Measurements from ENCODE around the gene LYPD6. TPM values are rescaled to one million over a fixed set of nuclear protein-coding genes. Genes with fewer than 3 reads are reported as not detected.
A peak's percentile ranks its signal among the peaks of the same experiment; 100 is the strongest.

The LYPD6 gene
- total RNA-seq, 2 donors from 2014 or later: 3.5 to 4.0 TPM

DNA sequence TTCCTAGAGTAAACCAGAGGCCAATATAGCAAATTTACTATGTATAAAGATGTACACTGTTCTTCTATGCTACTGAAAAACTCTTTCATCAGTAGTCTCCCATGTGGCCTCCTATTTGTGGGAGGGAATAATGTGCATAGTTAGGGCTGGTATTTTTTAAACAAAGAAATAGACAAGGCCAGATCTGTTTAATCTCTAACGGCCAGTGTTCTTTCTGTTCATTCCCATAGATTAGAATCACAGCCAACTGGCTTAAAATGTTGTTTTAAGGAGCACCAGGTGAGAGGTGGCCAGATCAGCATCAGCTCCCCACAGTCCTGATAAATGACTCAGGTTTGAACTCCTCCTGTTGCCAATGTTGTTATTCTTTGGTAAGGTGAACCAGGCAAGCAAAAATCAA, 12.1 kb downstream of the LYPD6 start:
- ATAC-seq: no peak

DNA sequence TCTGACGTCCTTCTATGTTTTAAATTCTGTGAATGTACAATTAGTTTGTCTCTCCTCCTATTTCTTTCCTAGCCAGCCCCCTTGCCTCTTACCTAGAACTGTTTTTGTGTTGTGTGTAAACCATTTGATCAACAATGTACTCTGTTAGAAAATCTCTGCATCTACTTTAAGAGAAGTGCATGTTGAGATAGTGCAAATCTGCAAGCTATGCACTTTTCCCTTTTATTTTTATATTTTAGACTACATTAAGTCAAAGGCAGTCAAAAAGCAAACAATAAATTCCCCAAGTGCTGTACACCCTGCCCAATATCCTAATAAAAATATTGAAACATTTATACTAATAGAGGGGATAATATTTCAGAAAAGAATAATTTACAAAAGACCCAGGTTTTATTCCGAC, 13.7 kb downstream of the LYPD6 start:
- intact Hi-C loops (cut with DNase I, micrococcal nuclease): no loop called here
- DNase-seq (no peak), ATAC-seq (no peak)

More for the DNA sequence above, 12.1 kb downstream of the LYPD6 start:
- intact Hi-C loops (cut with DNase I, micrococcal nuclease): no loop called here
- no peak for DNase-seq

DNA sequence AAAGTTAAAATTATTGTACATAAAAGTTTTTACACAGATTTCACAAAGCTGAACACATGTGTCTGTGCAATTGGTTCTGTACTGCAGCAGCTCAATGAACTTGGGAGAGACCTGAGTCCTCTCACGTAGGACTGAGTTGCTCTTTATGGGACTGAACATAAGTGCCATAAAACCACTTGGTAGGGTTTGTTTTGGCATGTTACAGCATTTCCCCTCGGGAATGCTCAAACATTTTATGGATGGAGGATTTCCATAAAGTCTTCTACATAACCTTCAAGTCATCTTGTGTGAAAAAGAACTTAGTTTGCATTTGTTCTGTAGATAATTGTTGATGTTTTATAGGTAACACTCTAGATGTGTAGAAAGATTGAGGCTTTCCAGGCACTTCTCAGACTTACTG, 15.9 kb downstream of the LYPD6 start:
- ATAC-seq (peak; percentile 95), DNase-seq (no peak)
- intact Hi-C loops (cut with DNase I, micrococcal nuclease): no loop called here

DNA sequence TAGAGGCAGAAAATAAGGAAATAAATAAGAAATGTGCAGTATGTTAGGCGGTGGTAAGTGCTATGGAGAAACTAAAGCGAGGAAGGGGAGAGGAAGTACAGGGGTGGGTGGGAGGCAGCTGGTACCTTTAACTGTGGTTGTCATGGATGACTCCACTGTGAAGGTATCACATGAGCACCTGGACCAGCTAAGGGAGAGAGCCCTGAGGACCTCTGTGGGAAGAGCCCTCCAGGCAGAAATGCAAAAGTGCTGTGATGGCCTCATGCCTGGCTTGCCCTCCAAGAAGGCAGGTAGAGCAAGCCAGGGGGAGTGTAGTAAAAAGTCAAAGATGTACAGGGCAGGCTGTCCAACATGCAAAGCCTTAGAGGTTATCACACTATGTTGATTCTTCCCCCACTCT, 17.9 kb downstream of the LYPD6 start:
- no peak for ATAC-seq
- intact Hi-C loops (cut with DNase I, micrococcal nuclease): no loop called here

DNA sequence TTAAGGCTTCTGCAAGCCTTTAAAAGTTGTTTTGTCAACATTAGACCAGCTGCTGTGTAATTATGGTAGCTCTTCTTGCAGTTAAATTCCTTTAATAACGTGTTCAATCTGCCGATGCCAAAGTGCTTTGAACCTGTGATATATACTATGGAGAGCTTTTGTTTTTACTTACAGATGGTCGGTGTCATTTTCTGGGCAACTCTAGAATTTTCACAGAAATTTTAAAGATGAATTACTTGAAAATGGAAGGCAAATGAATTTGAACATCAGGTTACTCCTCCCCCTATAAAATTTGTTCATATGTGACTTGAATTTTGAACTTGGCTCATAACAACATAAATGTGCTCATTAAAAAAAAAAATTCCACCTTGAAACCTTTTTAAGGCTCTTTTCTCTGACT, 23.0 kb downstream of the LYPD6 start:
- ATAC-seq (no peak), DNase-seq (no peak)
- intact Hi-C loops (cut with DNase I, micrococcal nuclease): no loop called here

More for the DNA sequence above, 17.9 kb downstream of the LYPD6 start:
- DNase-seq: no peak

DNA sequence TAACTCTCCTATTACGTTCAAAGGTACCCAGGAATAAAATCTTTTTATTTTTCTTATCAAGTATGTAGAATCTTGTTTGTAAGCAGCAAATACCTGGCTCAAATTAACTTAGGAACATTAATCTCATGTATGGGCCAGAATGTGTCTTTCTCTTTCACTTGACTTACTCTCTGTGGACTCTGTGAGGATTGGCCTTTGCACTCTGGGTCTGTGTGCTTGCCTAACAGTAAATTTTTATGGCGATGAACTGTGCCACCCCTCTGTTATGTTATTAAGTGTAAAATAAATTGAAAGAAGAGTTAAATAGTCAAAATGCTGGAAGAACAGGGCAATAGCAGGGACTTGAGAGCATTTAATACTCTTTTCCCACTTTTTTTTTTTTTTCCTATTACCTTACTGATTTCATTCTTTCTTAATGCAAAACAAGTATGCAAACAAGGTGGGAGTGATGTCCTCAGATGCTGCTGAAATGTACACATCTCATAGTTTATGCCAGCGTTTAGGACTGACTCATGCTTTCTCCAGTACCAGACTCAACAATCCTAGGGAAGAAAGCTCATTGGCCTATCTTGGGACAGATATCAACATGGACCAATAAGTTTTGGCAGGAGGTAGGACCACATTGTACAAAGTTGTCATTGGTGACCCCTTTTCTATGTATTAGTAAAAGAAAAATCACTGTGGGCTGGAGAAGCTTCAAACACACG, 25.5 kb downstream of the LYPD6 start:
- peak; percentile 99 for ATAC-seq
- intact Hi-C loops (cut with DNase I, micrococcal nuclease): no loop called here
- DNase-seq: peak in 1 of 2 donors; percentile 10

DNA sequence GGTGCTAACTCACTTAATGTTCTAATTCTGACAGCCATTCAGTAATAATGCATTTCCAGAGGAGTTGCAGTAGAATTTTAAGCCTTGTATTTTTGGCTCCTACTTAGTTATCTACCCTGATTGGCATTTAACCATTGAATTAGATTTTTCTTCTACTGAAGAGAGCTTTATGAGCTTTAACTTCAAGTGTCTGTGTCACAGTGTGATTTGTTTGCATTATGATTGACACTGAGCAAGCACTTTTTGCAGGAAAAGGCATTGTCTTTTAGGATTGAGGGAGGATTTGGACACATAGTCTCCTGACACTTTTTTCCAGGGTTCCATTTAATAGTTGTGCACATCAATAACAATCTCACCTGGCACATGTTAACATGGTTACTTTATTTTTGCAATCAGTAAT, 26.7 kb downstream of the LYPD6 start:
- DNase-seq (no peak), ATAC-seq (no peak)
- intact Hi-C loops (cut with DNase I, micrococcal nuclease): no loop called here

DNA sequence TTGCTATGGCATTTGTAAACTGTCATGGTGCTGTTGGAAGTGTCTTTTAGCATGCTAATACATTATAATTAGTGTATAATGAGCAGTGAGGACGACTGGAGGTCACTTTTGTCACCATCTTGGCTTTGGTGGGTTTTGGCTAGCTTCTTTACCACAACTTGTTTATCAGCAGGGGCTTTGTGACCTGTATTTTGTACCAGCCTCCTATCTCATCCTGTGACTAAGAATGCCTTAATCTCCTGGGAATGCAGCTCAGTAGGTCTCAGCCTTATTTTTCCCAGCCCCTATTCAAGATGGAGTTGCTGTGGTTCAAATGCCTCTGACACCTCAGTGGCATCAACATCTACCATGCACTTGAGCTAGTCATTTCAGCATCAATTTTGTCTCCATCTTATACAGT, 29.7 kb downstream of the LYPD6 start:
- intact Hi-C loops (cut with DNase I, micrococcal nuclease): no loop called here
- DNase-seq: no peak
- no peak for ATAC-seq

DNA sequence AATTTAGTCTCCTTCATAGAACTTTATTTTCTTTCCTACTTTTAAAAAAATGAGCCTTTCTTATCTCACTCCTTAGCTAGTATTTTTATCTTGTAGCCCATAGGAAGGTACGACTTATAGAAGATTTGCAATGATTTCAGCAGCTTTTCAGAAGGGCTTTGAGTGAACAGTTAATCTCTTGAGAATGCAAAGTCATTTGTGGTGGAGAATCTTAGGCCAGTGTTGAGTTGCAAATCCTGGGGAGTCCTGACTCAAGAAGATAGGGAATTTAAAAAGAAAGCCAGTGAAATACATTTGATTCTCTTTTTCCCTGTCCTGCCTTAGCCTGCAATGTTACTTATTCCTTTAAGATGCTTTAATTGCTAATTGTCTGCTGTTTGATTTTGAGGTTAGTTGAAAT, 33.6 kb downstream of the LYPD6 start:
- ATAC-seq (no peak), DNase-seq (no peak)
- intact Hi-C loops (cut with DNase I, micrococcal nuclease): no loop called here

DNA sequence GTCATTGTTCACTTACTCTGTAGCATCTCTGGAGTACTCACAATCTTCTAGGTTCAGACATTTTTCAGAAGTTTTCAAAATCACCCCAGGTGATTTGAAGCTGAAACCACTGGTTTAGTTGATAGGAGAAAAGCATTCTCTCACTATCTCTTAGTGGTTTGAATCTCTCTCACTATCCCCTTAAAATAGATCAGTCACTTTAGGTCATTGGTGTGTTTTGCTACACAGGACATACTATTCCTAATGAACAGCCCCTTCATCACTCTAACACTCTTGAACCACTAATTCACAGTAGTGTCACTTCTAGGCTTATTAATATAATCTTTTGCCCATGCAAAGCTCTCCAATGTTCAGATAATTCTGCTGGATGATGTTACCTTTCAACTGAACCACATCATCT, 34.5 kb downstream of the LYPD6 start:
- ATAC-seq (no peak), DNase-seq (no peak)
- intact Hi-C loops (cut with DNase I, micrococcal nuclease): no loop called here

DNA sequence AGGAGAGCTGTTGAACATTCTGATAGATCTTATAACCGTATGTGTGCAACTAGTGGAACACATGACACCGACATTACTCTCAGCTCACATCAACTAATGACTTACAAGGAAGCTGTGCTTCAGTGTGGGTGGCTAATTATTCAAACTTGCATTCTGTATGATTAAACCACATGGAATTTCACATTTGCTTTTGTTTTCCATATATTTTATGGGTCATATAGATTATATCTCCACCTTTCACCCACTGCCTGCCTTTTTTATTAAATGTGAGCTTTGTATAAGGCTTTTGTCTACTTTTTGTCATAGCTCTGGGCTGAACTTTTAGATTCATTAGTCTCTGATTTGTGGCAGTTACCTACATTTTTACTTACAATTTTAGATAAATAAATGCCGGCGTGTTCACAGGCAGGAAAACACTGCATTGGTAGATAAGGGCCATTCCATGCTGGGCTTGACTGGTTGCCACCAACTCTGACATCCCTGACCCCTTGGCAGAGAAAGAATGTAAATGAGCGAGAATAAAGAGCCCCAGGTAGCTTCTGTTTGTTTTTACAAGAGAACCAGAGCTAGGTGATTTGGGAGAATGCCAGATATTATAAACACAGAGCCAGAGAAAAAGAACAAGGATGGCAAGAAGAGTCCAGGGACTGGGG, 35.7 kb downstream of the LYPD6 start:
- peak; percentile 6 to 23 for DNase-seq
- peak; percentile 87 for ATAC-seq
- intact Hi-C loops (cut with DNase I, micrococcal nuclease): no loop called here

DNA sequence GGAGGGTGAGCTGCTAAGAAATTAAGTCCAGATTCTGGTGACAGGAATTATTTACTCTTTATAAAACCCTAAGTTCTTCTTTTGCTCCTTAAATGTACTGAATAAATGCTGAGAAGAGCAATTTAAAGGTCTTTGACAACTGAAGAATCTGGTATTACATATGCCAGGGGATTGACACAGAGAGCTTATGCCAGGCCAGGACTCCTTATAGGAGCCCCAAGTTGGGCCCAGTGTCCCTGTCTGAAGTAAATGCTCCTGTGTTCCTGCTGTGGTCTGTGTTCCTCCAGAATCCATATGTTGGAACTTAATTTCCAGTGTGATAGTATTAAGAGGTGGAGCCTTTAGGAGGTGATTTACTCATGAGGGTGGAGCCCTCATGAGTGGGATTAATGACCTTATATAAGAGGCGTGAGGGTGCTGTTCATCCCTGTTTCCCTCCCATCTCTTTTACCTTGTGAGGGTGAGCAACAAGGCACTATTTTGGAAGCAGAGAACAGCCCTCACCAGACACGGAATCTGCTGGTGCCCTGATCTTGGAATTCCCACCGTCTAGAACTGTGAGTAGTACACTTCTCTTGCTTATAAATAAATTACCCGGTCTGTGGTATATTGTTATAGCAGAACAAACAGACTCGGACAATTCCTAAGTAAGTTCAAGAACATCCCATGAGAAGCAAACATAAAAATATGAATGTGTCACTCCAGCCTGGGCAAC, 39.8 kb downstream of the LYPD6 start:
- ATAC-seq (no peak), DNase-seq (no peak)
- intact Hi-C loops (cut with DNase I, micrococcal nuclease): no loop called here

DNA sequence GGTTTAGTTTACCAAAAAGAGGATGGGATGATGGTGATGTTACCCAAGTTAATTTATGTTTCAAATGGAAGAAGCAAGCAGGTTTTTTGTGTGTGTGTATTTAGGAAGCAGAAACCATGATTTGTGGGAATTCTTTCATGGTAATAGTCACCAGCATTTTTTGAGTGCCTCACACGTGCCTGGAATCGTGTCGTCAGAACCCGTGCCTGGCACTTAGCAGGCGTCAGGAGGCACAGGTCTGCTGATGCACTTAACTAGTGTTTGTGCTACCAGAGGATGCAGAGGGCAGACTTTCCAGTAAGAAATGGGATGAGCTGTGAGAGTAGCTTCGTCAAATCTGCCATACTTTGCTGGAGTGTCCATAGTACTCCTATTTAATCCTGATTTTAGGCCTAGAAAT, 41.1 kb downstream of the LYPD6 start:
- intact Hi-C loops (cut with DNase I, micrococcal nuclease): no loop called here
- DNase-seq (no peak), ATAC-seq (no peak)

DNA sequence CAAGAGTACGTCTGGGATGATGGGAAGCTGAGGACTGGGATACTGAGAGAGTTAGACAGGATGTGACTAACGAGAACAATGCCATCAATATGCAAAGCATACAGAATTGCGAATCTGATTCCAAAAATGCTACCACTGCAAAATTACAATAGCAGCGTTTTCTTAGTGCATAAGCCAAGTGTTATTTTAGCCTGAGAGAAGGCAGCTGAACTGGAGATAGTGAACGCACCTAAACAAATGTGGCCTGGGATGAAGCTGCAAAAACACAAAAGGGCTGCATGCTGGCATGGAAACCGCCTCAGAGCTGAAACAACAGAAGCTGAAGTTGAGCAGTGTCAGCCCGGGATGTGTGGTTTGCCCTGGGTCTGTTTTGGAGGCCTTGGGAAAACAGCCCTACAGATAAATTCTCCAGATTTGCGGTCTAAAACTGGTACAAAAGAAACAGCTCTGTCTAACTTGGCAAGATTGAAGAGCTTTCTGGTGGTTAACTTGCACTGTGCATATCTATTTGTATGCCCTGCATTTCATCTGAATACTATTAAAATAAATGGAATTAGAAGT, 45.5 kb downstream of the LYPD6 start:
- intact Hi-C loops (cut with DNase I, micrococcal nuclease): no loop called here
- ATAC-seq: no peak
- no peak for DNase-seq

DNA sequence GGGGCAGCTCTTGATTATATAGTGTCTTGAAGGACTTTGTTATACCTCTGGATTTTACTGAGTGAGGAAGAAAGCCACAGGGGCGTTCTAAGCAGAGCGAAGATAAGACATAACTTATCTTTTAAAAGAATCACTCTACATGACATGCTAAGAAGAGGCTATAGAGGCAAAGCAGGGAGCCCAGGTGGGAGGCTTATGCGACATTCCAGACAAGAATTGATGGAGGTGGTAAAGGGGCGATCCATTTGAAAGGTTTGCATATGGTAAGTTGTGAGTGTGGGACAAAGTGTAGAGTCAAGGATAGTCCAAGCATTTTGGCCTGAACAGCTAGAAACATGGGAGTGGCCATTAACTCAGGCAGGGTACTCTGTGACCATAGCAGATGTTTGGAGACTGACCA, 49.8 kb downstream of the LYPD6 start:
- intact Hi-C loops (cut with DNase I, micrococcal nuclease): no loop called here
- DNase-seq (no peak), ATAC-seq (no peak)

DNA sequence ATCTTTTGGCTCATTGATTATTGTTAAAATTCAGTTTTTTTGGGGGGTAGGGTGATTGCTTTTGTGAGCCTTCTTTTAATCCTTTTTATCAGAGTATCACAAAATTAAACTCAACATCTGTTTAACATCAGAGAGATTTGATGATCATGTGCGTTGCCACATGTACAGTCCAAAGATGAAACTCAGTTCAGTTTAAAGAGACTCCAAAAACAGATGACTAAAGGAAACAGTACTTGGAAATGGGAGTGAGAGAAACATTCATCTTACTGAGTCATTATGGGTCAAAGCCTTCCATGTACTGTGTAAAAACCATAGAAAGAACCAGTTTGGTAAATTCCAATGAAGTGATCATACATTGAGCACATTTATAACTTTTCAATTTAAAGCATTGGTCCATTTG, 53.0 kb downstream of the LYPD6 start:
- DNase-seq (no peak), ATAC-seq (no peak)
- intact Hi-C loops (cut with DNase I, micrococcal nuclease): no loop called here

DNA sequence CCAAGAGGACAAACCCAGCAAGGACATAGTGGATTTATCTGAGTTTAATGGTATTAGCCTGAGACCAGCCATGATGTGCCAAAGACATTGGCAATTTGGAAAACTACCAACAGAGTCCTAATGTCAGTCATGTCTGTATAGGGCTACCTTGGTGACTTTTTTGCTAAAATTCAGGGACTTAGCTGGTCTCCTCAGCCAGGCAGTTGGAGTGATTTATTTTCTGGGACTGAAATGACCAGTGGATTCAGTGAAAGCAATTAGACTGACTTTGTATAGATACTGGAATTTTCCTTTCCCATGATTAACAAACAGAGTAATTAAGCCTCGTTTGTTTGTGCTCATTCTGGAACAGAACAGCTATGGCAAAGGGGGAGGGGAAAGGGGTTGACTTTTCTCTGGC, 55.0 kb downstream of the LYPD6 start:
- intact Hi-C loops (cut with DNase I, micrococcal nuclease): no loop called here
- ATAC-seq (no peak), DNase-seq (no peak)

DNA sequence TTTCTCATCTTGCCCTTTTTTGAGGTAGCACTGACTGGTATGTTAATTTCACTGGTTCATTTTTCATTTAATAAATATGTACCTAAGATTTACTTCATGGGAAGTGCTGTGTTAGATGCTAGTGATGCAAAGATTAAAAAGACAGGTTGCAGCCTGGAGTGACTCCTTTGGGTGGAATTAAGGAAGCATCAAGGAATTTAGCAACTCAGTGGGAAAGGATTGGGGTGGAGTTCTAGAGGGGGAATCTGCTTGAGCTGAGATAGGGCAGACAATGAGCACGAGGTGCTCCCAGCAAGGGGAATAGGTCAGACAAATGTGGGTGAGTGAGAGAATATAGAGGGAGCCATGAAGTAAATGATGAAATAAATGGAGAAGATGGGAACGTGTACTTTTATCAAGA, 57.0 kb downstream of the LYPD6 start:
- ATAC-seq: no peak
- intact Hi-C loops (cut with DNase I, micrococcal nuclease): no loop called here

DNA sequence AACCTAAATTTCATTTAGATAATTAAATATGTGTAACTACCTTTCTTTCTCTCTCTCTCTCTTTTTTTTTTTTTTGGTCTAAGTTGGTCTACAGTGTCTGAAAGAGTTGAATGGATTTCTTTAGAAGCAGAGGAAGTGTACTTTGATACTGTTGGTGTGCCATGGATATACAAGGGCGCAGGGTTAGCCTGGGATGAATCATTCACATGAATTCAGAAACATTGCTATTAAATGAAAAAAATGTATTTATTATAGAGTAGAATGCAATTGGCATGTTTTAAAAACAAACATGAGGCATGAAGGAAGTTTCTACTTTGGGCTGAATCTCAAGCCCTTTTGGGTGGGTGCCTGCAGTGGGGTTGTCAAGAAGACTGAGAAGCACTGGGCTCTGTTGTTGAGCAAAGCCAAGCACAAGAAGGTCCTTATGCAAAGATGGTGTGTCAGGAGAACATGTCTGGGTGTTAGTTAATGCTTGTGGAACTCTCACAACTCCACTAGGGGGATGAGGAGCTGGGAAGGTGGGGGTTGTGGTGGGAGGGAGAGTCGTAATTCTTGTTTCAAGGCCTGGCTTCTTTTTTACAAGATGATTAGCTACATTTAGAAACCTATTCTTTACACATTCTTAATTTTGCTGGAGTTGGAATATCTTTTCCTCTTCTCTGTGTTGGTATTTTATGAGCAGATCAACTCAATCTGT, 57.9 kb downstream of the LYPD6 start:
- DNase-seq (no peak), ATAC-seq (no peak)
- intact Hi-C loops (cut with DNase I, micrococcal nuclease): no loop called here

More for the DNA sequence above, 57.0 kb downstream of the LYPD6 start:
- no peak for DNase-seq

Data from left colon (tissue), 2 donors.